ENCODE measurements around the gene PIEZO1. TPM values are rescaled to one million over a fixed set of nuclear protein-coding genes. Genes with fewer than 3 reads are reported as not detected.
A peak's percentile ranks its signal among the peaks of the same experiment; 100 is the strongest.

The PIEZO1 gene
- total and polyA plus RNA-seq, 2 experiments from 2014 or later = 30.4 to 70.1 TPM

DNA sequence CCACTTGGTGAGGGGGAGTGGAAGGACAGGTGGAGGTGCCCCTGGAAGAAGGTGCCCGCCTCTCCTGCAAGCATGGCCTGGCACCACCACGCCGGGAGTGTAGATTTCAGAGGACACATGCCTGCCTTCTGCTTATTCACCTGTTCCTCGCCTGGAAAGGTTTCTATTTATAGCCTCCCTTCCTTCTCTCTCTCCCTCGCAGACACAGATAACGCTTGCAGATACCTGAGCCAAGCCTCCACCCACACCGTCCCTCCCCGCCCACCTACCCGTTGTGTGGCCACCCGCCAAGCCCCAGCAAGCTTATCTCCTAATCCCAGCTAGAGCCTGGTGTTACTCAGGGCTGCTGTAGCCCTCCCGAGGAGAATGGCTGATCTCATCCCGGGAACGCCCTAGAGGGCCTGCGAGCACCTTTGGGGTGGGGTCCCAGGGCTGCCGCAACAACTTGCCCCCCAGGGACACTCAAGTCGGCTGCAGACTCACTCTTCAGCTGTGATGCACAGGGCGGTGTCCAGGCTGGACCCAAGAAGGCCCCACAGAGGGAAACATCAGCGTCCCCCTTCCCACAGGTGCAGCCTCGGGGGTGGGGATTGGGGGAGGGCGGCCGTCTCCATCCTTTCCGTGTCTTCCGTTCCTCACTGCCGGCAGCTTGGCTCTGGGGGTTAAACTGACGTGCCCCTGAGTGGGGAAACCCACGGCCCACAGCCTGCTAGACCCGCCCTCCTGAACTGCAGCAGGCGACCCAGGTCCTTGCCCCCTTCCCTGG, 96.8 kb downstream of the PIEZO1 start:
- ATAC-seq (peak; percentile 3; the same call in 2 of the 3 replicates), DNase-seq (ENCODE audit: low spot score) (no peak)
- Histone ChIP-seq H3F3A (replicated peaks; ENCODE audit: low read depth) (0 out of 2 replicates have a peak, but pooled peaks cover 6% of the 10 kb centered on the region), H3K4me2 (no peak overlapping the region), H3K4me3 (no peak overlapping the region), H3K4me1 (ENCODE audit: insufficient read depth) (peaks cover 9% of the 10 kb centered on the region), H2AFZ (no peak overlapping the region), H3K9me2 (ENCODE audit: insufficient read depth) (no peaks in the 10 kb centered on the region), H4K20me1 (replicated peaks; ENCODE audit: insufficient read depth) (no peaks in the 10 kb centered on the region), H3K36me3 (ENCODE audit: insufficient read depth) (no peaks in the 10 kb centered on the region), H3K27ac (ENCODE audit: low read depth) (no peak overlapping the region), H3K27me3 (ENCODE audit: insufficient read depth) (peaks cover 10% of the 10 kb centered on the region), H3K79me2 (replicated peaks; ENCODE audit: insufficient read depth) (peaks cover 4% of the 10 kb centered on the region)
- H3K4me3 Mint-ChIP-seq = no peak overlapping the region
- TF ChIP-seq ETS1 (IDR thresholded peaks at IDR 0.05) (no peak), CREB1 (CRISPR knock-in tag; IDR thresholded peaks at IDR 0.05; ENCODE audit: low read depth) (no peak), STAT1 (IDR thresholded peaks at IDR 0.05; ENCODE audit: unreplicated experiment) (no peak), EZH2 (IDR thresholded peaks at IDR 0.05; ENCODE audit: low read depth, unreplicated experiment) (no peak), NANOG (IDR thresholded peaks at IDR 0.05; ENCODE audit: borderline replicate concordance) (no peak)
- H3K4me1 Mint-ChIP-seq = peaks cover 15% of the 10 kb centered on the region
- H3K36me3 Mint-ChIP-seq (ENCODE audit: low read depth) = no peaks in the 10 kb centered on the region
- H3K27ac Mint-ChIP-seq = no peak overlapping the region
- H3K9me3 Mint-ChIP-seq = no peaks in the 10 kb centered on the region
- peaks cover 30% of the 10 kb centered on the region for H3K27me3 Mint-ChIP-seq (ENCODE audit: insufficient read depth, low read depth, poor library complexity)

GRCh38 chr16:88687676-88688012, 97.4 kb downstream of the PIEZO1 start:
- Mint-ChIP-seq H3K36me3 (ENCODE audit: low read depth) (no peaks in the 10 kb centered on the region), H3K4me3 (no peak overlapping the region), H3K27me3 (ENCODE audit: insufficient read depth, low read depth, poor library complexity) (peaks cover 30% of the 10 kb centered on the region), H3K4me1 (peaks cover 15% of the 10 kb centered on the region), H3K27ac (no peak overlapping the region), H3K9me3 (no peaks in the 10 kb centered on the region)
- Histone ChIP-seq H3K9me2 (ENCODE audit: insufficient read depth) (no peaks in the 10 kb centered on the region), H3F3A (replicated peaks; ENCODE audit: low read depth) (0 out of 2 replicates have a peak, but pooled peaks cover 6% of the 10 kb centered on the region), H2AFZ (no peak overlapping the region), H3K27me3 (ENCODE audit: insufficient read depth) (peaks cover 10% of the 10 kb centered on the region), H3K79me2 (replicated peaks; ENCODE audit: insufficient read depth) (peaks cover 4% of the 10 kb centered on the region), H3K4me3 (no peak overlapping the region), H3K4me2 (no peak overlapping the region), H4K20me1 (replicated peaks; ENCODE audit: insufficient read depth) (no peaks in the 10 kb centered on the region), H3K4me1 (ENCODE audit: insufficient read depth) (peaks cover 9% of the 10 kb centered on the region), H3K27ac (ENCODE audit: low read depth) (no peak overlapping the region), H3K36me3 (ENCODE audit: insufficient read depth) (no peaks in the 10 kb centered on the region)
- ATAC-seq = no peak
- TF ChIP-seq EZH2 (IDR thresholded peaks at IDR 0.05; ENCODE audit: low read depth, unreplicated experiment) = no peak
- TF ChIP-seq JUNB (IDR thresholded peaks at IDR 0.05; ENCODE audit: unreplicated experiment) = no peak
- TF ChIP-seq ZNF331 (CRISPR knock-in tag; IDR thresholded peaks at IDR 0.05; ENCODE audit: low read depth) = no peak
- TF ChIP-seq EZH2phosphoT487 (IDR thresholded peaks at IDR 0.05; ENCODE audit: unreplicated experiment) = no peak
- no peak for DNase-seq (ENCODE audit: low spot score)

DNA sequence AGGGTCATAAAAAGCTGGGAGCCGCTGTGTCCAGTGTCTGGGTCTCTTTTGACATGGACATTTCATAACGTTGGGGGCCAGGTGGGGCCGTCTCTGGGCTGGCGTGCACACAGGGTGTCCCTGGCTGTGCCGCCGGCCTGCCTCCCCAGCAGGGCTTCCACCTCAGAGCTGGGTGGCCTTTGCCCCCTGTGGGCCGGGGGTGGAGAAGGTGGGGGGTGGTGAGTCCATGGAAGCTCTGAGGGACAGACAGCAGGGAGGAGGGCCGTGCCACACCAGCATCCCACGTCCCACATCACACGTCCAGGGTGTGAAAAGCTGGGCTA, 97.8 kb downstream of the PIEZO1 start:
- ATAC-seq = no peak
- H3K27me3 Mint-ChIP-seq (ENCODE audit: insufficient read depth, low read depth, poor library complexity) = peaks cover 31% of the 10 kb centered on the region
- H3K9me3 Mint-ChIP-seq = no peaks in the 10 kb centered on the region
- Histone ChIP-seq H4K20me1 (replicated peaks; ENCODE audit: insufficient read depth) (no peaks in the 10 kb centered on the region), H3K4me1 (ENCODE audit: insufficient read depth) (peaks cover 9% of the 10 kb centered on the region), H3K27me3 (ENCODE audit: insufficient read depth) (peaks cover 10% of the 10 kb centered on the region), H3K79me2 (replicated peaks; ENCODE audit: insufficient read depth) (peaks cover 4% of the 10 kb centered on the region), H2AFZ (no peak overlapping the region), H3K9me2 (ENCODE audit: insufficient read depth) (no peaks in the 10 kb centered on the region), H3K27ac (ENCODE audit: low read depth) (no peak overlapping the region), H3K36me3 (ENCODE audit: insufficient read depth) (no peaks in the 10 kb centered on the region), H3F3A (replicated peaks; ENCODE audit: low read depth) (0 out of 2 replicates have a peak, but pooled peaks cover 6% of the 10 kb centered on the region), H3K4me2 (peak overlapping the region; percentile 97; the same call in 1 of the 2 replicates), H3K4me3 (peak overlapping the region; percentile 96; the same call in 1 of the 2 replicates)
- no peak for DNase-seq (ENCODE audit: low spot score)
- H3K36me3 Mint-ChIP-seq (ENCODE audit: low read depth) = no peaks in the 10 kb centered on the region
- no peak overlapping the region for H3K27ac Mint-ChIP-seq
- peaks cover 15% of the 10 kb centered on the region for H3K4me1 Mint-ChIP-seq
- H3K4me3 Mint-ChIP-seq = no peak overlapping the region; the same call in 1 of the 3 replicates
- TF ChIP-seq, protein P1, sequence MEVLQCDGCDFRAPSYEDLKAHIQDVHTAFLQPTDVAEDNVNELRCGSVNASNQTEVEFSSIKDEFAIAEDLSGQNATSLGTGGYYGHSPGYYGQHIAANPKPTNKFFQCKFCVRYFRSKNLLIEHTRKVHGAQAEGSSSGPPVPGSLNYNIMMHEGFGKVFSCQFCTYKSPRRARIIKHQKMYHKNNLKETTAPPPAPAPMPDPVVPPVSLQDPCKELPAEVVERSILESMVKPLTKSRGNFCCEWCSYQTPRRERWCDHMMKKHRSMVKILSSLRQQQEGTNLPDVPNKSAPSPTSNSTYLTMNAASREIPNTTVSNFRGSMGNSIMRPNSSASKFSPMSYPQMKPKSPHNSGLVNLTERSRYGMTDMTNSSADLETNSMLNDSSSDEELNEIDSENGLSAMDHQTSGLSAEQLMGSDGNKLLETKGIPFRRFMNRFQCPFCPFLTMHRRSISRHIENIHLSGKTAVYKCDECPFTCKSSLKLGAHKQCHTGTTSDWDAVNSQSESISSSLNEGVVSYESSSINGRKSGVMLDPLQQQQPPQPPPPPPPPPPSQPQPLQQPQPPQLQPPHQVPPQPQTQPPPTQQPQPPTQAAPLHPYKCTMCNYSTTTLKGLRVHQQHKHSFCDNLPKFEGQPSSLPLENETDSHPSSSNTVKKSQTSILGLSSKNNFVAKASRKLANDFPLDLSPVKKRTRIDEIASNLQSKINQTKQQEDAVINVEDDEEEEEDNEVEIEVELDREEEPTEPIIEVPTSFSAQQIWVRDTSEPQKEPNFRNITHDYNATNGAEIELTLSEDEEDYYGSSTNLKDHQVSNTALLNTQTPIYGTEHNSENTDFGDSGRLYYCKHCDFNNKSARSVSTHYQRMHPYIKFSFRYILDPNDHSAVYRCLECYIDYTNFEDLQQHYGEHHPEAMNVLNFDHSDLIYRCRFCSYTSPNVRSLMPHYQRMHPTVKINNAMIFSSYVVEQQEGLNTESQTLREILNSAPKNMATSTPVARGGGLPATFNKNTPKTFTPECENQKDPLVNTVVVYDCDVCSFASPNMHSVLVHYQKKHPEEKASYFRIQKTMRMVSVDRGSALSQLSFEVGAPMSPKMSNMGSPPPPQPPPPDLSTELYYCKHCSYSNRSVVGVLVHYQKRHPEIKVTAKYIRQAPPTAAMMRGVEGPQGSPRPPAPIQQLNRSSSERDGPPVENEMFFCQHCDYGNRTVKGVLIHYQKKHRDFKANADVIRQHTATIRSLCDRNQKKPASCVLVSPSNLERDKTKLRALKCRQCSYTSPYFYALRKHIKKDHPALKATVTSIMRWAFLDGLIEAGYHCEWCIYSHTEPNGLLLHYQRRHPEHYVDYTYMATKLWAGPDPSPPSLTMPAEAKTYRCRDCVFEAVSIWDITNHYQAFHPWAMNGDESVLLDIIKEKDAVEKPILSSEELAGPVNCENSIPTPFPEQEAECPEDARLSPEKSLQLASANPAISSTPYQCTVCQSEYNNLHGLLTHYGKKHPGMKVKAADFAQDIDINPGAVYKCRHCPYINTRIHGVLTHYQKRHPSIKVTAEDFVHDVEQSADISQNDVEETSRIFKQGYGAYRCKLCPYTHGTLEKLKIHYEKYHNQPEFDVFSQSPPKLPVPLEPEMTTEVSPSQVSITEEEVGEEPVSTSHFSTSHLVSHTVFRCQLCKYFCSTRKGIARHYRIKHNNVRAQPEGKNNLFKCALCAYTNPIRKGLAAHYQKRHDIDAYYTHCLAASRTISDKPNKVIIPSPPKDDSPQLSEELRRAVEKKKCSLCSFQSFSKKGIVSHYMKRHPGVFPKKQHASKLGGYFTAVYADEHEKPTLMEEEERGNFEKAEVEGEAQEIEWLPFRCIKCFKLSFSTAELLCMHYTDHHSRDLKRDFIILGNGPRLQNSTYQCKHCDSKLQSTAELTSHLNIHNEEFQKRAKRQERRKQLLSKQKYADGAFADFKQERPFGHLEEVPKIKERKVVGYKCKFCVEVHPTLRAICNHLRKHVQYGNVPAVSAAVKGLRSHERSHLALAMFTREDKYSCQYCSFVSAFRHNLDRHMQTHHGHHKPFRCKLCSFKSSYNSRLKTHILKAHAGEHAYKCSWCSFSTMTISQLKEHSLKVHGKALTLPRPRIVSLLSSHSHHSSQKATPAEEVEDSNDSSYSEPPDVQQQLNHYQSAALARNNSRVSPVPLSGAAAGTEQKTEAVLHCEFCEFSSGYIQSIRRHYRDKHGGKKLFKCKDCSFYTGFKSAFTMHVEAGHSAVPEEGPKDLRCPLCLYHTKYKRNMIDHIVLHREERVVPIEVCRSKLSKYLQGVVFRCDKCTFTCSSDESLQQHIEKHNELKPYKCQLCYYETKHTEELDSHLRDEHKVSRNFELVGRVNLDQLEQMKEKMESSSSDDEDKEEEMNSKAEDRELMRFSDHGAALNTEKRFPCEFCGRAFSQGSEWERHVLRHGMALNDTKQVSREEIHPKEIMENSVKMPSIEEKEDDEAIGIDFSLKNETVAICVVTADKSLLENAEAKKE (CRISPR knock-in tag; IDR thresholded peaks at IDR 0.05) = no peak
- TF ChIP-seq POLR2AphosphoS5 (IDR thresholded peaks at IDR 0.05; ENCODE audit: low read depth) (no peak), CREB1 (CRISPR knock-in tag; IDR thresholded peaks at IDR 0.05; ENCODE audit: low read depth) (no peak)

All from GM23338 (cell line).